Measurements from ENCODE around the gene PANK2. TPM values are rescaled to one million over a fixed set of nuclear protein-coding genes. Genes with fewer than 3 reads are reported as not detected.
A peak's percentile ranks its signal among the peaks of the same experiment; 100 is the strongest.
"Not testable (repeated sequence)": the region's sequence is repeated elsewhere in the genome, so short reads cannot be mapped to it uniquely, and the experiment has no call there.

The PANK2 gene
- 40.6 and 48.7 TPM in 2 replicates for total RNA-seq

- peak; percentile 83 for DNase-seq (ENCODE audit: extremely low read depth, low read depth, low spot score)
Observed at GRCh38 chr20:3888622-3889488, at the start of gene PANK2. TSS of gene PANK2 (plus strand) at chr20:3889387.

DNA sequence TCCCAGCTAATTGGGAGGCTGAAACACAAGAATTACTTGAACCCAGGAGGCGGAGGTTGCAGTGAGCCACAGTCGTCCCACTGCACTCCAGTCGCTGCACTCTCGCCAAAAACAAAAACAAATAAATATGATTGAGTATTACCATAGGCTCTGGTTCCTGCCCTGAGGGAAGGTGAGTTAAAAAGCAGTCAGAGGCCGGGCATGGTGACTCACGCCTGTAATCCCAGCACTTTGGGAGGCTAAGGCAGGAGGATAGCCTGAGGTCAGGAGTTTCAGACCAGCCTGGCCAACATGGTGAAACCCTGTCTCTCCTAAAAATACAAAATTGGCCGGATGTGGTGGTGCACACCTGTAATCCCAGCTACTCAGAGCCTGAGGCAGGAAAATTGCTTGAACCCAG is 49.0 kb upstream of the PANK2 start:
- DNase-seq (ENCODE audit: extremely low read depth, low read depth, low spot score): not testable (repeated sequence)

DNA sequence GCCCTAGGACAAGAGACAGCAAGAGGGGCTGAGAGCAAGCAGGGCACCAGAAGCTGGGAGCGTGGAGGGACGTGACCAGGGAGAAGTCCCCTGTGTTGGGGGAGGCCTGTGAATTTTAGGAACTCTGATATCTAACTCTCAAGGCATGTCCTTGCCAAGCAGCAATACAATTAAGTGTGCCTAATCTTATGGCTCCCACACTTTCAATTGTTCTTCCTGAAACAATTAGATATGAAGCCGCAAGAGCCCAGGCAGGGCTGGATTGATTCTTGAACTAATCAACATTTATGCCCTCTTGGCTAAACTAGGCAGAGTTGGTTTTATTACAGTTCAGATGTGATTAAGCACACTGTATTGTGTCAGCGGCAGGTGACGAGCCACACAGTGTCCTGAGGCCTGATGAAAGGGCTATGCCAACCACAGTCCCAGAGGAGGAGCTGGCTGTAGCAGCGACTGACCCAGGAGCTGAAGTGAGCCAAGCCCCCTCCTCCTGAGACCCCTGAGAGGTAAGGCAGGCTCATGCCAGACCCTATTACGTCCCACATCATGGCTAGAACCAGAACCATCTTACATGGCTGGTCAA is 46.7 kb upstream of the PANK2 start:
- DNase-seq (ENCODE audit: extremely low read depth, low read depth, low spot score): no peak

DNA sequence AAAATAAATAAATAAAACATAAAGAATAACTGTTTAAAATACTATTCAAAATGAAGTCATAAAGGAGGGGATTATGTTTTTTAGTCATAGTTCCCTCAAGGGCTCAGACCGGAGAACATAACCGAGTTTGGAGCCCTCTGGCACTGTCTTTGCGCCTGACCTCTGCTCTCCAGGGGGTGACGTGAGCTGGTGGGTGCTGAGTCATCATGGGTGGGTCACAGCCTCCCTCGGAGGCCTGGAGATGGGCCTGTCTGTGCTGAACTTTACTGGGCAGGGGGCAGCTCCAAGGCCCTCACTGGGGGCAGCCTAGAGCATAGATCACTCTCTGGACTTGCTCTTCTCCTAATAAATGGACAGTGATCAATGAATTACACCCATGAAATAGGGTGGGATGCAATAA is 45.7 kb upstream of the PANK2 start:
- no peak for DNase-seq (ENCODE audit: extremely low read depth, low read depth, low spot score)

DNA sequence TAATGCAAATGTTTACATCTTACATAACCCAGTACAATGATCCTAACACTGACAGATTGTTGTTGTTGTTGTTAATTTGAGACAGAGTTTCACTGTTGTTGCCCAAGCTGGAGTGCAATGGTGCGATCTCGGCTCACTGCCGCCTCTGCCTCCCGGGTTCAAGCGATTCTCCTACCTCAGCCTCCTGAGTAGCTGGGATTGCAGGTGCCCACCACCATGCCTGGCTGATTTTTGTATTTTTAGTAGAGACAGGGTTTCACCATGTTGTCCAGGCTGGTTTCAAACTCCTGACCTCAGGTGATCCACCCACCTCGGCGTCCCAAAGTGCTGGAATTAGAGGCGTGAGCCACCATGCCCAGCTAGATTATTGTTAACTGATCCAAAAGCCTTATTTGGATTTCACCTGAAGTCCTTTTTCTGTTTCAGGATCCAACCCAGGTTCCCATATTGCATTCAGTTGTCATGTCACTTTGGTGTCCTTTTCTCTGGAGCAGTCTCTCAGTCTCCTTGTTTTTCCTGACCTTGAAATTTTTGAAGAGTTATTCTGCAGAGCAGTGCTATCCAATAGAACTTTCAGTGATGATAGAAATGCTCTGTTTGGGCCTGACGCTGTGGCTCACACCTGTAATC is 45.1 kb upstream of the PANK2 start:
- not testable (repeated sequence) for DNase-seq (ENCODE audit: extremely low read depth, low read depth, low spot score)

DNA sequence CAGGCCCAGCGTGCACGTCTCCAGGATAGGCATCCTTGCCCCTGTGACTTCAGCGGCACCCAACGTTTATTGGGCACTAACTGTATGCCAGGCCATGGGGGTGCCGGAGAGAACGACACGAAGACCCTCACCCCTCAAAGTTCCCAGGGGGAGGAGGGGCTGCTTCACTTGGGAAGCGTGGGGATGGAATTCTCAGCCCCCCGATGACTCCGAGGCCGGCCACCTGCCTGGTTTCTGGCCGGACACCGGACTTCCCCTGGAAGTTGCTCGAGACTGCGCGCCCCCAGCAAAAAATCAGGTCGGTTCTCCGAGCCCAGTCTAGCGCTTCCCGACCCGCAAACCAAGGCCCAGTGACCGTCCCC is 42.8 kb upstream of the PANK2 start:
- DNase-seq (ENCODE audit: extremely low read depth, low read depth, low spot score): no peak

DNA sequence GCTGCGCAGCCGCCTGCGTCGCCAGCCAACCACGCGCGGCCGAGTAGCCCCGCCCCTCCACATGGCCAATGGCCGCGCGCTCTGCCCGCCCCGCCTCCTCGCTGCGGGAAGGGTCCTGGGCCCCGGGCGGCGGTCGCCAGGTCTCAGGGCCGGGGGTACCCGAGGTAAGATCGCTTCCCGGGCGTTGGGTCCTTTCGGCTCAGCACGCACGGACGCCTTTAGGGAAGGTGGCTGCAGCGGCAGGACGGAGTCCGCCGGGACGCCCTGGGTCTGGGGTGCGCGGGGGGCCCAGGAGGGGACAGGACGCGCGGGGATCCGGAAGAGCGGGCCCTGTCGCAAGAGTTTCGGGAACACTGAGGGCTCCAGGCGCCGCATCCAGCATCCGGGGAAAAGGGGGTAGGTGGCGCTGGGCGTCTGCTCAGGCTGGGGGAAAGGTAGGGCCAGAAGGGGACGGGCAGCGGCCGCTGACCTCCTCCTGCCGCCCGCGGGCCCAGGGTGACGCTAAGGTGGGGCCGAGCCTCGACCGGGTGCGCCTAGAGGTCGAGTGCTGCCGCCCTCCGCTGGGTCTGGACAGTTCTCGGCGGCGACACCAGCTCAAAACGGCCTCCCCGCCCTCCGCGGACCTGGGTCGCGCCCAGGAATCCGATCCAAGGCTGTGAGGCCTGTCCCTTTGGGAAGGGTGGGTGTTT is 42.3 kb upstream of the PANK2 start, which contains the start of gene MAVS:
Gene MAVS, plus strand, starts transcription at position 95 of the 689 bp plus-strand sequence. CDS start 7,791 bp downstream, outside the sequence.
- DNase-seq (ENCODE audit: extremely low read depth, low read depth, low spot score): no peak

- DNase-seq (ENCODE audit: extremely low read depth, low read depth, low spot score): no peak
Observed at GRCh38 chr20:3847429-3847940, 41.7 kb upstream of the PANK2 start.

- no peak for DNase-seq (ENCODE audit: extremely low read depth, low read depth, low spot score)
Observed at GRCh38 chr20:3848565-3848964, 40.6 kb upstream of the PANK2 start.

DNA sequence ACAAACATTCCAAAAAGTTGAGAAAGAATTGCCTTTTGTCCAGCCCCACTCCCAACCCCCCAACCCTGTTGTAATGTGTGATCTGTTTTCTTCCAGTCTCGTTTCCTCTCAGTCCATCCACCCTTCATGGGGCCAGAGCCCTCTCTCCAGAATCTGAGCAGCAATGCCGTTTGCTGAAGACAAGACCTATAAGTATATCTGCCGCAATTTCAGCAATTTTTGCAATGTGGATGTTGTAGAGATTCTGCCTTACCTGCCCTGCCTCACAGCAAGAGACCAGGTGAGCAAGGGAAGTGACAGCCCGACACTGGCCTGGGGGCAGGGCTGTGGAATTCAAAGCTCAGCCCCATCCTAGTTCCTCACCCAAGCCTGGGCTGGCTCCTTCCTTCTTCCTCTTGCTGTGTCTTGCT is 34.7 kb upstream of the PANK2 start:
- no peak for DNase-seq (ENCODE audit: extremely low read depth, low read depth, low spot score)

DNA sequence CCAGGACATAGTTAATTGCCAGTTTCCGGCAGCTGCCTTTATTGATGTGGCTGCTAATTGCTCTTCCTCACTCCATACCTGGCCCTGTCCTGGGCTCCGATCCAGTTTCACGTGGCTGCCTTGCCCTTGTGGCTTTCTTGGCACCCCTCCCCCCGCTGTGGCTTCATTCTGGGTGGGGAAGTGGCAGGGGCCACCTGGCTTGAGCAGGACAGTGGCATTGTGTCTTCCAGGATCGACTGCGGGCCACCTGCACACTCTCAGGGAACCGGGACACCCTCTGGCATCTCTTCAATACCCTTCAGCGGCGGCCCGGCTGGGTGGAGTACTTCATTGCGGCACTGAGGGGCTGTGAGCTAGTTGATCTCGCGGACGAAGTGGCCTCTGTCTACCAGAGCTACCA is 31.8 kb upstream of the PANK2 start:
- DNase-seq (ENCODE audit: extremely low read depth, low read depth, low spot score): no peak

GRCh38 chr20:3858689-3859088 is 30.5 kb upstream of the PANK2 start:
- DNase-seq (ENCODE audit: extremely low read depth, low read depth, low spot score): no peak

DNA sequence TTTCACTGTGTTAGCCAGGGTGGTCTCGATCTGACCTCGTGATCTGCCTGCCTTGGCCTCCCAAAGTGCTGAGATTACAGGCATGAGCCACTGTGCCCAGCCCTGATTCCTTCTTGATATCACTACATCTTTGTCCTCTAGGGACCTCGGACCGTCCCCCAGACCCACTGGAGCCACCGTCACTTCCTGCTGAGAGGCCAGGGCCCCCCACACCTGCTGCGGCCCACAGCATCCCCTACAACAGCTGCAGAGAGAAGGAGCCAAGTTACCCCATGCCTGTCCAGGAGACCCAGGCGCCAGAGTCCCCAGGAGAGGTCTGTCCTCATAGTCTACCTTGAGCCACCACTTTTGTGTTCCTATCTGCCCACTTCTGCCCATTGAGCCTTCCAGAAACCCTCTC is 28.0 kb upstream of the PANK2 start:
- no peak for DNase-seq (ENCODE audit: extremely low read depth, low read depth, low spot score)

- no peak for DNase-seq (ENCODE audit: extremely low read depth, low read depth, low spot score)
Observed at GRCh38 chr20:3862333-3862732, 26.9 kb upstream of the PANK2 start.

- no peak for DNase-seq (ENCODE audit: extremely low read depth, low read depth, low spot score)
Observed at GRCh38 chr20:3863317-3863716, 25.9 kb upstream of the PANK2 start.

- no peak for DNase-seq (ENCODE audit: extremely low read depth, low read depth, low spot score)
Observed at GRCh38 chr20:3864518-3864917, 24.7 kb upstream of the PANK2 start.

DNA sequence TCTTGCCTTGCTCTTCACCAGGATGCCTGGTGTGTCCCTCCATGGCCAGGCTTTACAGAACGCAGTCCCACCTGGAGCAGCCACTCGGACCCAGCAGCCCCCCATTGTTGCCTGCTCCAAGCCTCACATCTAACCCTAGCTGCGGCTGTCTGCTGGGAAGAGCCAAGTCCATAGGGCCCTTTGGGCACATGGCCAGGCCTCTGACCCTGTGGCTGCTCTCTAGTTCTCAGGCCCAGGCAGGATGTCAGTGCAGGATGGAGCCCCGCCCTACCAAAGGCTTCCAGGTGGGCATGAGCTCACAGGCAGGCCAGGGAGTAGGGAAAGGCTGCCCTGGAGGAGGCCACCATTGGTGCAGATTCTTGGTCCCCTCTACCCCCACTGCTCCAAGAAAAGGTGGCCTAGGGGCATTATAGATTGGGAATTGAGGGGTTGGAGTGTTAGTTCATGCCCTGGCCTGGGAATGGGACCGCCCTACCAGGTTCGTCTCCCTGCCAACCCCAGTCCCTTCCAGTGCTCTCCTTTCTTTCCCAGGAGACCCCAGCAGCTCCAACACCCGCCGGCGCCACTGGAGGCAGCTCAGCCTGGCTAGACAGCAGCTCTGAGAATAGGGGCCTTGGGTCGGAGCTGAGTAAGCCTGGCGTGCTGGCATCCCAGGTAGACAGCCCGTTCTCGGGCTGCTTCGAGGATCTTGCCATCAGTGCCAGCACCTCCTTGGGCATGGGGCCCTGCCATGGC is 23.9 kb upstream of the PANK2 start:
- no peak for DNase-seq (ENCODE audit: extremely low read depth, low read depth, low spot score)

- no peak for DNase-seq (ENCODE audit: extremely low read depth, low read depth, low spot score)
Observed at GRCh38 chr20:3865887-3866407, 23.2 kb upstream of the PANK2 start.

DNA sequence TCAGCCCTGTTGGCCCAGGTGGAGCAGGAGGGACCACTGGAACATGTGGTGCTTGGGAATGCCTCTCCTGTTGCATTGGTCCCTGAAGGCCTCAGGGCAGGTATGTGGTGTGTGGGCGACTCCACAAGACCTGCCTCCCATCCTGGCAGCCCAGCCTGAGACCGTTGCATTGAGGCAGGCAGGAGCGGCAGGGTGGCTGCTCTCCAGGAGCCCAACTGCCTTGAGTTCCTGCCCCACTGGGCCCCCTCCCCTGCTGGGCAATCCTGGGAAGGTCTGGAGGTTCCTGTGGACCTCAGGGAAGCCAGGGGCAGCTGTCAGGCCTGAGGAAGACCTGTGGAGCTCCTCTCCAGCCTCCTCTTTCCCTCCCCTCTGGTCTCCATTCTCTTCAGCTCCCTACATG is 22.7 kb upstream of the PANK2 start:
- no peak for DNase-seq (ENCODE audit: extremely low read depth, low read depth, low spot score)

GRCh38 chr20:3867802-3868201 is 21.4 kb upstream of the PANK2 start:
- no peak for DNase-seq (ENCODE audit: extremely low read depth, low read depth, low spot score)
